Activated CD8-positive, alpha-beta T cell treated with anti-CD3 and anti-CD28 coated beads, Interleukin-2, amount 10 ng/mL, durations not matched to agents 7 days and 5 days (primary cell): ENCODE measurements around the gene GSAP. TPM values are rescaled to one million over a fixed set of nuclear protein-coding genes. Genes with fewer than 3 reads are reported as not detected.
"Not testable (repeated sequence)": the region's sequence is repeated elsewhere in the genome, so short reads cannot be mapped to it uniquely, and the experiment has no call there.

ENCODE experiments used
- ATAC-seq: fragments of 150-1000 bp; cut with Tn5 transposase; one replicate; pipeline ENCODE4 v1.10.0; 2021; ENCODE audit warnings: moderate library complexity
- CTCF ChIA-PET: fragments of 350-600 bp; sonication (Branson Sonifier 250); formaldehyde crosslinking; loops from one replicate; lab custom pipeline; 2021; ENCODE audit warnings: antibody characterized with exemption; lab: Charles Lee
- POLR2A ChIA-PET: fragments of 350-600 bp; sonication (Branson Sonifier 250); formaldehyde crosslinking; loops from one replicate; lab custom pipeline; 2021; ENCODE audit warnings: antibody characterized with exemption; lab: Charles Lee
- DNase-seq: peaks from one replicate; pipeline ENCODE4 v3.0.0-alpha.2; 2020
- H3K27ac Mint-ChIP-seq: one replicate; pipeline ENCODE4 v1.8.0; 2021; ENCODE audit warnings: mild to moderate bottlenecking, mixed read lengths
- H3K27me3 Mint-ChIP-seq: one replicate; pipeline ENCODE4 v1.8.0; 2021; ENCODE audit warnings: low read depth, mixed read lengths
- H3K36me3 Mint-ChIP-seq: one replicate; pipeline ENCODE4 v1.8.0; 2021; ENCODE audit warnings: low read depth, mixed read lengths
- H3K4me1 Mint-ChIP-seq: one replicate; pipeline ENCODE4 v1.8.0; 2021; ENCODE audit warnings: low read depth, mixed read lengths
- H3K4me3 Mint-ChIP-seq: one replicate; pipeline ENCODE4 v1.8.0; 2021; ENCODE audit warnings: mild to moderate bottlenecking, mixed read lengths
- H3K9me3 Mint-ChIP-seq: one replicate; pipeline ENCODE4 v1.8.0; 2022; ENCODE audit warnings: mixed read lengths; ENCODE audit not compliant: insufficient read depth
- total RNA-seq, 2 experiments: library from RNA; stranded (reverse); gene quantifications; one replicate each; pipeline ENCODE4 v1.2.3, GENCODE V29; 2021

GSAP gene
- total RNA-seq, 2 experiments from 2014 or later: 2.2 to 3.9 TPM

- Mint-ChIP-seq H3K27me3 (peaks cover 2% of the 10 kb centered on the region), H3K36me3 (no peaks in the 10 kb centered on the region), H3K4me3 (no peak overlapping the region), H3K27ac (no peak overlapping the region), H3K4me1 (peaks cover 32% of the 10 kb centered on the region), H3K9me3 (no peaks in the 10 kb centered on the region)
- ATAC-seq (no peak), DNase-seq (no peak)
- ChIA-PET CTCF (interaction anchor here (0.6 to 1.4 kb wide), 3 partner anchors 81 to 460 kb away, joined by 3 to 5 read pairs (median 3); no protein-coding TSS in a partner anchor), POLR2A (no interaction called here)
These were observed 80.6 kb downstream of the GSAP start for GRCh38 chr7:77335581-77335980.

GRCh38 chr7:77334039-77334438 lies 82.1 kb downstream of the GSAP start:
- H3K36me3 Mint-ChIP-seq, DNase-seq, H3K4me3 Mint-ChIP-seq, H3K9me3 Mint-ChIP-seq, POLR2A ChIA-PET, H3K27ac Mint-ChIP-seq, H3K27me3 Mint-ChIP-seq, ATAC-seq: not testable (repeated sequence)
- H3K4me1 Mint-ChIP-seq: peaks cover 46% of the 10 kb centered on the region
- CTCF ChIA-PET: interaction anchor here (0.6 to 2.1 kb wide), 3 partner anchors 8 to 88 kb away, joined by 3 to 13 read pairs (median 3); no protein-coding TSS in a partner anchor

GRCh38 chr7:77331938-77332695 lies 84.0 kb downstream of the GSAP start:
- Mint-ChIP-seq H3K4me1 (peaks cover 54% of the 10 kb centered on the region), H3K9me3 (no peaks in the 10 kb centered on the region), H3K36me3 (no peaks in the 10 kb centered on the region), H3K27me3 (no peaks in the 10 kb centered on the region), H3K4me3 (no peak overlapping the region), H3K27ac (peak overlapping the region; percentile 55)
- POLR2A ChIA-PET: interaction anchor here (1.0 kb wide), 1 partner anchor 85 kb away, joined by 3 read pairs; no protein-coding TSS in a partner anchor
- peak; percentile 70 for DNase-seq
- CTCF ChIA-PET: interaction anchor here (0.6 to 3.2 kb wide), 37 partner anchors 9 to 320 kb away, joined by 3 to 67 read pairs (median 4); partner anchors contain the start of genes CCDC146, FGL2 and GSAP
- peak; percentile 91 for ATAC-seq

- ATAC-seq: no peak
- Mint-ChIP-seq H3K9me3 (no peaks in the 10 kb centered on the region), H3K36me3 (no peaks in the 10 kb centered on the region), H3K27me3 (no peaks in the 10 kb centered on the region), H3K27ac (peak overlapping the region; percentile 31), H3K4me1 (peaks cover 63% of the 10 kb centered on the region), H3K4me3 (peak overlapping the region; percentile 13)
- POLR2A ChIA-PET: no interaction called here
- CTCF ChIA-PET: interaction anchor here (1.7 to 3.2 kb wide), 2 partner anchors 7 to 83 kb away, joined by 6 to 67 read pairs; no protein-coding TSS in a partner anchor
- no peak for DNase-seq
These were observed 85.8 kb downstream of the GSAP start for GRCh38 chr7:77330169-77330882.

- POLR2A ChIA-PET: no interaction called here
- DNase-seq (no peak), ATAC-seq (no peak)
- H3K27ac Mint-ChIP-seq: peak overlapping the region; percentile 31
- H3K4me1 Mint-ChIP-seq: peaks cover 63% of the 10 kb centered on the region
- H3K4me3 Mint-ChIP-seq: no peak overlapping the region
- CTCF ChIA-PET: interaction anchor here (0.6 to 3.2 kb wide), 3 partner anchors 38 to 83 kb away, joined by 3 to 67 read pairs (median 14); no protein-coding TSS in a partner anchor
- no peaks in the 10 kb centered on the region for H3K9me3 Mint-ChIP-seq
- no peaks in the 10 kb centered on the region for H3K36me3 Mint-ChIP-seq
- H3K27me3 Mint-ChIP-seq: no peaks in the 10 kb centered on the region
These were observed 86.5 kb downstream of the GSAP start for GRCh38 chr7:77329466-77330168.

GRCh38 chr7:77328669-77329068 lies 87.5 kb downstream of the GSAP start:
- no peak for ATAC-seq
- H3K4me1 Mint-ChIP-seq: peaks cover 60% of the 10 kb centered on the region
- CTCF ChIA-PET: interaction anchor here (0.6 to 1.7 kb wide), 7 partner anchors 33 to 82 kb away, joined by 3 to 14 read pairs (median 3); no protein-coding TSS in a partner anchor
- H3K9me3 Mint-ChIP-seq: no peaks in the 10 kb centered on the region
- H3K36me3 Mint-ChIP-seq: no peaks in the 10 kb centered on the region
- POLR2A ChIA-PET: no interaction called here
- no peak for DNase-seq
- H3K27me3 Mint-ChIP-seq: no peaks in the 10 kb centered on the region
- H3K4me3 Mint-ChIP-seq: peak overlapping the region; percentile 34
- peak overlapping the region; percentile 70 for H3K27ac Mint-ChIP-seq

GRCh38 chr7:77327932-77328628 lies 88.1 kb downstream of the GSAP start:
- ATAC-seq (peak; percentile 52), DNase-seq (peak; percentile 55)
- H3K4me1 Mint-ChIP-seq: peaks cover 60% of the 10 kb centered on the region
- peak overlapping the region; percentile 34 for H3K4me3 Mint-ChIP-seq
- H3K27me3 Mint-ChIP-seq: no peaks in the 10 kb centered on the region
- POLR2A ChIA-PET: no interaction called here
- H3K36me3 Mint-ChIP-seq: no peaks in the 10 kb centered on the region
- CTCF ChIA-PET: interaction anchor here (0.8 to 1.7 kb wide), 7 partner anchors 12 to 81 kb away, joined by 3 to 14 read pairs (median 3); no protein-coding TSS in a partner anchor
- H3K9me3 Mint-ChIP-seq: no peaks in the 10 kb centered on the region
- peak overlapping the region; percentile 70 for H3K27ac Mint-ChIP-seq

GRCh38 chr7:77327067-77327931 lies 88.8 kb downstream of the GSAP start:
- no peak for ATAC-seq
- H3K4me3 Mint-ChIP-seq: no peak overlapping the region
- CTCF ChIA-PET: interaction anchor here (1.1 to 1.7 kb wide), 5 partner anchors 13 to 80 kb away, joined by 3 to 14 read pairs (median 3); no protein-coding TSS in a partner anchor
- H3K36me3 Mint-ChIP-seq: no peaks in the 10 kb centered on the region
- H3K27me3 Mint-ChIP-seq: no peaks in the 10 kb centered on the region
- H3K9me3 Mint-ChIP-seq: no peaks in the 10 kb centered on the region
- H3K4me1 Mint-ChIP-seq: peaks cover 58% of the 10 kb centered on the region
- H3K27ac Mint-ChIP-seq: peak overlapping the region; percentile 70
- POLR2A ChIA-PET: interaction anchor here (0.6 kb wide), 1 partner anchor 195 kb away, joined by 5 read pairs; no protein-coding TSS in a partner anchor
- DNase-seq: no peak

GRCh38 chr7:77326131-77326530 lies 90.0 kb downstream of the GSAP start:
- Mint-ChIP-seq H3K9me3 (no peaks in the 10 kb centered on the region), H3K36me3 (no peaks in the 10 kb centered on the region), H3K4me1 (peaks cover 48% of the 10 kb centered on the region), H3K27ac (no peak overlapping the region), H3K4me3 (no peak overlapping the region), H3K27me3 (no peaks in the 10 kb centered on the region)
- no peak for ATAC-seq
- ChIA-PET CTCF (interaction anchor here (1.2 to 1.5 kb wide), 2 partner anchors 8 to 79 kb away, joined by 3 to 7 read pairs; no protein-coding TSS in a partner anchor), POLR2A (no interaction called here)
- DNase-seq: no peak

GRCh38 chr7:77321300-77321699 lies 94.8 kb downstream of the GSAP start:
- ChIA-PET POLR2A (no interaction called here), CTCF (interaction anchor here (1.2 to 2.0 kb wide), 3 partner anchors 11 to 331 kb away, joined by 3 to 9 read pairs (median 3); no protein-coding TSS in a partner anchor)
- peaks cover 6% of the 10 kb centered on the region for H3K4me1 Mint-ChIP-seq
- DNase-seq: no peak
- H3K4me3 Mint-ChIP-seq: no peak overlapping the region
- peaks cover 2% of the 10 kb centered on the region for H3K36me3 Mint-ChIP-seq
- H3K27me3 Mint-ChIP-seq: no peaks in the 10 kb centered on the region
- no peak for ATAC-seq
- H3K27ac Mint-ChIP-seq: no peak overlapping the region
- H3K9me3 Mint-ChIP-seq: no peaks in the 10 kb centered on the region
